ENCODE data around the gene PCK2.

PCK2 gene

GRCh38 chr14:24145690-24146452 is 51.8 kb downstream of the PCK2 start:
- Histone ChIP-seq H3K4me3 (replicated peaks; ENCODE audit: low read depth, low read length) (peak overlapping the region; percentile 100), H3K27me3 (replicated peaks; ENCODE audit: control insufficient read depth, insufficient read depth, low read length) (no peaks in the 10 kb centered on the region), H3K36me3 (ENCODE audit: control insufficient read depth, insufficient read depth, low read length) (peaks cover 26% of the 10 kb centered on the region)
- no peak for TF ChIP-seq CTCF (IDR thresholded peaks at IDR 0.05; ENCODE audit: insufficient read depth, low read length, poor library complexity, severe bottlenecking)
- no peak for DNase-seq (ENCODE audit: extremely low read depth, insufficient read length)

DNA sequence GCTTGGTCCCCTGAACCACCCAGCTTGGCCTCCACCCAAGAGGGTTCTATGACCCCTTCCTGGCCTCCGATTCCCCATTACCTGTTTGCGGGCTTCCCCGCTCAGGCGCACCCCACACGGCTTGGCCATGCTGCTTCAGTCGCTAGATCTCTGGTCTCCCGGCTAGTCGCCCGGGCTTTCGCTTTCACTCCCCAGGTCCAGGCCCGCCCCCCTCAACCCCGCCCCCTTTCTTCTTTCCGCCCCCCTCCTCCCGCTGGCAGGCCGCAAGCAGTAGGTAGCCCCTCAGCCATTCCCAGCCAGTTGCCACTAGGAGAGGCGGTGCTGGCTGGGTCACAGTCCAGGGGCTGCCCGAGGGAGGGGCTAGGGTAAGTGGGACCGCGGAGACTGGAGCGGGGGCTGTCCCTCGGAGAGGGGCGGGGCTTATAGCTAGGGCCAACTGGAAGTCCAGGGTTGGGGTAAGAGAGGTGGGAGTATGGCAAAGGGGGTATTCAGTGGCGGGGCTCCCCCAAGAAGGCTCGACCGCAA is 52.4 kb downstream of the PCK2 start, which contains the start of gene PSME2:
TSS of gene PSME2 (minus strand) at position 158 of the 525 bp plus-strand sequence. CDS start at position 129, 29 bp downstream.
- peak; percentile 95 for DNase-seq (ENCODE audit: extremely low read depth, insufficient read length)
- no peak for TF ChIP-seq CTCF (IDR thresholded peaks at IDR 0.05; ENCODE audit: insufficient read depth, low read length, poor library complexity, severe bottlenecking)
- H3K27me3 ChIP-seq (replicated peaks; ENCODE audit: control insufficient read depth, insufficient read depth, low read length), result no peaks in the 10 kb centered on the region
- peaks cover 32% of the 10 kb centered on the region for H3K36me3 ChIP-seq (ENCODE audit: control insufficient read depth, insufficient read depth, low read length)
- H3K4me3 ChIP-seq (replicated peaks; ENCODE audit: low read depth, low read length), result peak within 1 kb of the TSS; percentile 100

DNA sequence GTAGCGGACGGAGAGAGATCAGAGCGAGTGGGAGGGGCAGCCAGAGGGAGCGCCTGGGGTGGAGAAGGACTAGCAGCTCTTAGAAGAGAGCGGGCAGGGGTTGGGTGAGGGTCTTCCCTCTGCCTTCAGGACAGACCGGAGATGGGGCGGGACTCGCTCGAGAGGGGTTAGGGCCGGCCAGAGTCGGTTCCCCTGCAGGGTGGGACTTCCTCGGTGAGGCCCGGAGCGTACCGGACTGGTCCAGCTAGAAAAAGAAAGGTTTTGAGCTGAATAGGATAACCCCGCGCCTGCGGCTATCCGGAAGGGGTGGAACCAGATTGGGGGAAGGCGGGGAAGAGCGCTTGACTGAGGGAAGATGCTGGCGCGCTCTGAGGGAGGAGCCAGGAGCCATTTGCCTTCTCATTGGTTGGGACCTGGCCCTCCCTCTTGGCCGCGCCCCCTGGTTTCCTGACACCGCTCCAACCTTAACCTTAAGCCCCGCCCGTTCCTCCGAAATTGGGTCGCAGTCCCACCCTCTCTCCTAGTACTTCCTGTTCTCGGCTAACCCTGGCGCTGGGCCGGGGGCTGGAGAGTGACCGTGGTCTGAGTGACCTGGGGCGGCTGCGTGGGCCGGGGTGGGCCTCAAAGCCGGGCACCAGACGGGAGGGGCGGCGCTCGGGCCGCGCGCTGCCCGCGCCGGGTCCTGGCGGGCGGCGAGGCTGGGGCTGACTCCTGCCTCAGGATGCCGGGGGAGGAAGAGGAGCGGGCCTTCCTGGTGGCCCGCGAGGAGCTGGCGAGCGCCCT is 53.1 kb downstream of the PCK2 start, which contains the start of gene RNF31:
TSS of gene RNF31 (plus strand) at position 521 of the 783 bp plus-strand sequence. CDS start at position 722, 201 bp downstream.
- TF ChIP-seq CTCF (IDR thresholded peaks at IDR 0.05; ENCODE audit: insufficient read depth, low read length, poor library complexity, severe bottlenecking), result no peak
- Histone ChIP-seq H3K4me3 (replicated peaks; ENCODE audit: low read depth, low read length) (peak within 1 kb of the TSS; percentile 100), H3K27me3 (replicated peaks; ENCODE audit: control insufficient read depth, insufficient read depth, low read length) (no peaks in the 10 kb centered on the region), H3K36me3 (ENCODE audit: control insufficient read depth, insufficient read depth, low read length) (peaks cover 37% of the 10 kb centered on the region)
- peak; percentile 93 for DNase-seq (ENCODE audit: extremely low read depth, insufficient read length)

GRCh38 chr14:24147761-24148428 is 53.8 kb downstream of the PCK2 start:
- Histone ChIP-seq H3K36me3 (ENCODE audit: control insufficient read depth, insufficient read depth, low read length) (peaks cover 39% of the 10 kb centered on the region), H3K4me3 (replicated peaks; ENCODE audit: low read depth, low read length) (peak overlapping the region; percentile 100), H3K27me3 (replicated peaks; ENCODE audit: control insufficient read depth, insufficient read depth, low read length) (no peaks in the 10 kb centered on the region)
- no peak for TF ChIP-seq CTCF (IDR thresholded peaks at IDR 0.05; ENCODE audit: insufficient read depth, low read length, poor library complexity, severe bottlenecking)
- no peak for DNase-seq (ENCODE audit: extremely low read depth, insufficient read length)

GRCh38 chr14:24149302-24149969 is 55.3 kb downstream of the PCK2 start:
- no peak for DNase-seq (ENCODE audit: extremely low read depth, insufficient read length)
- H3K4me3 ChIP-seq (replicated peaks; ENCODE audit: low read depth, low read length), result no peak overlapping the region
- H3K36me3 ChIP-seq (ENCODE audit: control insufficient read depth, insufficient read depth, low read length), result peaks cover 31% of the 10 kb centered on the region
- no peaks in the 10 kb centered on the region for H3K27me3 ChIP-seq (replicated peaks; ENCODE audit: control insufficient read depth, insufficient read depth, low read length)
- no peak for TF ChIP-seq CTCF (IDR thresholded peaks at IDR 0.05; ENCODE audit: insufficient read depth, low read length, poor library complexity, severe bottlenecking)
